Naive thymus-derived CD4-positive, alpha-beta T cell (primary cell): ENCODE results near the gene GOSR2. TPM values are rescaled to one million over a fixed set of nuclear protein-coding genes. Genes with fewer than 3 reads are reported as not detected.

Source experiments
- ATAC-seq: fragments of 150-1000 bp; cut with Tn5 transposase; 2 replicates; pipeline ENCODE4 v1.10.0; 2021; ENCODE audit warnings: mild to moderate bottlenecking, moderate library complexity
- CTCF ChIA-PET: fragments of 350-600 bp; sonication (Branson Sonifier 250); formaldehyde crosslinking; loops from one replicate; lab custom pipeline; 2021; ENCODE audit warnings: antibody characterized with exemption; lab: Charles Lee
- POLR2A ChIA-PET: fragments of 350-600 bp; sonication (Branson Sonifier 250); formaldehyde crosslinking; loops from one replicate; lab custom pipeline; 2021; ENCODE audit warnings: antibody characterized with exemption, inconsistent platforms; lab: Charles Lee
- DNase-seq, 9 donors: peaks; one replicate each; pipeline versions ENCODE4 v3.0.0 to v3.0.0-alpha.2; 2020 to 2022; ENCODE audit warnings: mixed read lengths in 1 of 9
- H3K27ac ChIP-seq: one replicate; pipeline ENCODE4 v1.7.0; 2013; ENCODE audit warnings: mild to moderate bottlenecking, low read depth, low read length, moderate library complexity
- H3K27me3 ChIP-seq, 2 donors: one replicate each; pipeline ENCODE4 v1.7.0; 2013; ENCODE audit warnings: low read length in 2 of 2, mild to moderate bottlenecking in 2 of 2, moderate library complexity in 2 of 2; ENCODE audit not compliant: control insufficient read depth in 2 of 2, insufficient read depth in 2 of 2
- H3K36me3 ChIP-seq, 3 experiments: 1 replicate in 2 of 3; 2 replicates in 1 of 3; pipeline ENCODE4 v1.7.0; 2013; ENCODE audit warnings: low read length in 3 of 3, mild to moderate bottlenecking in 3 of 3, moderate library complexity in 1 of 3; ENCODE audit not compliant: insufficient read depth in 3 of 3, control insufficient read depth in 2 of 3
- H3K4me1 ChIP-seq, 2 donors: one replicate each; pipeline ENCODE4 v1.7.0; 2013; ENCODE audit warnings: low read length in 2 of 2, mild to moderate bottlenecking in 2 of 2, moderate library complexity in 1 of 2; ENCODE audit not compliant: control insufficient read depth in 2 of 2, insufficient read depth in 2 of 2
- H3K4me3 ChIP-seq: 2 replicates; pipeline ENCODE4 v1.7.0; 2013; ENCODE audit warnings: mild to moderate bottlenecking, low read length
- H3K9me3 ChIP-seq, 3 experiments: 1 replicate in 2 of 3; 2 replicates in 1 of 3; pipeline ENCODE4 v1.7.0; 2013; ENCODE audit warnings: low read length in 3 of 3; ENCODE audit not compliant: control insufficient read depth in 2 of 3
- H3K27ac Mint-ChIP-seq, 9 donors: one replicate each; pipeline ENCODE4 v1.8.0; 2020 to 2022; ENCODE audit warnings: mixed read lengths in 9 of 9, mild to moderate bottlenecking in 8 of 9, moderate library complexity in 5 of 9, inconsistent platforms in 2 of 9
- H3K27me3 Mint-ChIP-seq, 5 donors: one replicate each; pipeline ENCODE4 v1.8.0; 2021 to 2022; ENCODE audit warnings: mixed read lengths in 5 of 5, mild to moderate bottlenecking in 1 of 5
- H3K36me3 Mint-ChIP-seq, 5 donors: one replicate each; pipeline ENCODE4 v1.8.0; 2020 to 2022; ENCODE audit warnings: mixed read lengths in 5 of 5, mild to moderate bottlenecking in 3 of 5, inconsistent platforms in 1 of 5
- H3K4me1 Mint-ChIP-seq, 7 donors: one replicate each; pipeline ENCODE4 v1.8.0; 2020 to 2022; ENCODE audit warnings: mixed read lengths in 7 of 7, mild to moderate bottlenecking in 3 of 7, inconsistent platforms in 1 of 7
- H3K4me3 Mint-ChIP-seq, 10 donors: one replicate each; pipeline ENCODE4 v1.8.0; 2020 to 2022; ENCODE audit warnings: mild to moderate bottlenecking in 10 of 10, mixed read lengths in 10 of 10, moderate library complexity in 6 of 10, inconsistent platforms in 2 of 10
- H3K9me3 Mint-ChIP-seq, 11 donors: one replicate each; pipeline ENCODE4 v1.8.0; 2020 to 2022; ENCODE audit warnings: mixed read lengths in 11 of 11, mild to moderate bottlenecking in 4 of 11, inconsistent platforms in 1 of 11, moderate library complexity in 1 of 11
- intact Hi-C, 2 donors: fragments of 100-400 bp; cut with micrococcal nuclease; formaldehyde crosslinking; loops; one replicate each; pipeline ENCODE4 v1.15.1; 2023
- polyA plus RNA-seq, 2 donors: library from polyadenylated mRNA; unstranded; fragments of 300-500 nt; fragmentation: Illumina TruSeq; gene quantifications; one replicate each; pipeline ENCODE4 v1.2.3, GENCODE V29; 2021
- total RNA-seq, 6 experiments: library from RNA in 5 of 6; stranded (reverse) in 5 of 6; gene quantifications; 1 replicate in 5 of 6; 2 replicates in 1 of 6; pipeline ENCODE4 v1.2.3 and lab custom pipeline; 2021 to 2026

The GOSR2 gene
- total and polyA plus RNA-seq, 7 experiments from 2014 or later = 44.5 to 95.5 (median 70.2) TPM

DNA sequence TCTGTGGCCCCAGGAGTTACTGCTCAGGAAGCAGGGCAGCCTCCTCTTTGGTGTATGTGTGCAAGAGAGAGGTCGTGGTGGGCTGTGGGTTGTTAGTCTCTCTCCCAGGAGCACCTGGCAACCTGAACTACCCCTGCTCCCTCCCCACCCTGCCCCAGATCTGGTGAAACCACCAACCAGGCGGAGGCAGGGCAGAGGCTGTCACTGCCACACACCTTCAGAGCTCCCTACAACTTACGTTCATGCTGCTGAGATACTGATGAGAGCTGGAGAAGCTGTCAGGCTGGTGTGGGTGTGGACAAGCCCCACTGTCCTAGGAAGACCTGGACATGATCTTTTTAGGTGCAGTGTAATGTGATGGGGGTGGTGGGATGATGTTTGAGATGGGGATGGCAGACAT lies 24.3 kb downstream of the GOSR2 start:
- Histone ChIP-seq H3K9me3 (no peaks in the 10 kb centered on the region), H3K4me1 (peaks cover 0 to 10% of the 10 kb centered on the region in 2 donors), H3K27ac (no peak overlapping the region), H3K4me3 (no peak overlapping the region), H3K27me3 (no peaks in the 10 kb centered on the region), H3K36me3 (peaks cover 0 to 5% (median 0%) of the 10 kb centered on the region in 3 experiments)
- H3K27me3 Mint-ChIP-seq = no peaks in the 10 kb centered on the region
- CTCF ChIA-PET = no interaction called here
- DNase-seq (no peak), ATAC-seq (no peak)
- POLR2A ChIA-PET = no interaction called here
- H3K4me3 Mint-ChIP-seq = no peak overlapping the region
- peaks cover 10 to 31% (median 23%) of the 10 kb centered on the region in 7 donors for H3K4me1 Mint-ChIP-seq
- no peak overlapping the region for H3K27ac Mint-ChIP-seq
- H3K36me3 Mint-ChIP-seq = peaks cover 0 to 15% (median 4%) of the 10 kb centered on the region in 5 donors
- H3K9me3 Mint-ChIP-seq = peaks cover 0 to 2% (median 0%) of the 10 kb centered on the region in 11 donors
- intact Hi-C loops = no loop called here

DNA sequence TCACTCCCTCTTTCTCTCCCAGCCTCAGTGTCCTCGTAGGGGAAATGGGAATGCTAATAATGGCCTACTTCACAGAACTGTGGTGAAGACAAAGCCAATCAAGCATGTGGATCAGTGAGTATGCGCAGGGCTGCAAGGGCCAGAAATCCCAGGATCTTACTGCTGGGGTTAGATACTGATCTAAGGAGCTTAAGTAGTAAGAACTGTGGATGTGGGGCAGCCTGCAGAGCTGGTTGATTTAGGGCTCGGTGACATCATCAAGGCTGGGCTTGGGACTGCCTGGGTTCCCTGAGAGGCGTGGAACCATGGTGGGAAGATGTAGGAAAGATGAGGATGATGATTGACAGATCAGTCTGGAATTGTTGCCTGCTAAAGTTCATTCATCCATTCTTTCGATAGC lies 25.6 kb downstream of the GOSR2 start:
- Mint-ChIP-seq H3K27ac (no peak overlapping the region), H3K9me3 (peaks cover 0 to 2% (median 0%) of the 10 kb centered on the region in 11 donors), H3K27me3 (no peaks in the 10 kb centered on the region), H3K4me1 (peaks cover 6 to 24% (median 17%) of the 10 kb centered on the region in 7 donors), H3K4me3 (no peak overlapping the region), H3K36me3 (peaks cover 0 to 15% (median 4%) of the 10 kb centered on the region in 5 donors)
- peaks cover 0 to 5% of the 10 kb centered on the region in 2 donors for H3K4me1 ChIP-seq
- no peak overlapping the region for H3K4me3 ChIP-seq
- no peaks in the 10 kb centered on the region for H3K9me3 ChIP-seq
- ChIA-PET CTCF (no interaction called here), POLR2A (no interaction called here)
- H3K36me3 ChIP-seq = peaks cover 0 to 5% (median 0%) of the 10 kb centered on the region in 3 experiments
- H3K27me3 ChIP-seq = no peaks in the 10 kb centered on the region
- no peak overlapping the region for H3K27ac ChIP-seq
- ATAC-seq = no peak
- intact Hi-C loops = no loop called here
- DNase-seq = no peak

DNA sequence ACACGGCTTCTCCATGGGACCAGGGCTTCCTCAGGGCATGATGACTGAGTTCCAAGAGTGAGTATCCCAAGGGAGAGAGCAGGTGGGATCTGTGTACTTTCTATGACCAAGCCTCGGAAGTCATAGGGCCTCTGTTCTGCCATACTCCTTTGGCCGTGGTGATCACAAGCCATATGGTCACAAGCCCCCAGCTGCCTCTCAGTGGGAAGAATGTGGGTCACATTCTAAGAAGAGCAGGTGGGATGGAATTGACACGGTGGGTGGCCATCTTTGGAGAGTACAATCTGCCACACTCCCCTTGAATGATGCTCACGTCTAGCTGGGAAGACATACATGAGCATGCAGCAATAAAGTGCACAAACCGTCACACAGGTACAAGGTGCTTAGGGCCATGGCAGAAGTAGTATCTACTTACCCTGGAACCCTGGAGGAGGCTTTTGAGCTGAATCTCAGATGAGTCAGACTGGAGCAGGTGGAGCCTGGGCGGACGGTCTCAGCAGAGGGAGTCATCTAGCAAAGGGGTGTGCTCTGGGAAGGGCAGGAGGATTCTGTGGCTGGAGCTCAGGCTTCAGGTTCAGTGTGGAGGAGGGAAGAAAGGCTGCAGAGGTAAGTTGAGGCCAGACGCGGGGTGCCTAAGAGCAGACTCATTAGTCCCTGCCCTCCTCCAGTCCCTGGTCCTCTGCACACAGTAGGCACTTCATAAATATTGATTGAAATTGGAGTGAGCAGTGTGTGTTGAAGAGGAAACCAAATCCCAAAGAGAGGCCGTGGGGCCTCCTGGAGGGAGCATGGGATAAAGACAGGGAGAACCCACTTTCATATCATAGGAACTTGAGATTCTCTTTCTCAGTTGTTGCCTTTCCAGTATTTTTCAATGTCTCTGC lies 26.6 kb downstream of the GOSR2 start:
- DNase-seq (no peak), ATAC-seq (no peak)
- H3K4me1 Mint-ChIP-seq = peaks cover 0 to 14% (median 9%) of the 10 kb centered on the region in 7 donors
- peaks cover 0 to 3% (median 0%) of the 10 kb centered on the region in 11 donors for H3K9me3 Mint-ChIP-seq
- peaks cover 0 to 5% (median 0%) of the 10 kb centered on the region in 3 experiments for H3K36me3 ChIP-seq
- H3K4me3 Mint-ChIP-seq = no peak overlapping the region
- no peaks in the 10 kb centered on the region for H3K9me3 ChIP-seq
- CTCF ChIA-PET = no interaction called here
- H3K4me3 ChIP-seq = no peak overlapping the region
- H3K36me3 Mint-ChIP-seq = peaks cover 0 to 15% (median 4%) of the 10 kb centered on the region in 5 donors
- POLR2A ChIA-PET = no interaction called here
- no peak overlapping the region for H3K27ac ChIP-seq
- no peaks in the 10 kb centered on the region for H3K4me1 ChIP-seq
- H3K27me3 Mint-ChIP-seq = no peaks in the 10 kb centered on the region
- no peaks in the 10 kb centered on the region for H3K27me3 ChIP-seq
- intact Hi-C loops = no loop called here
- no peak overlapping the region for H3K27ac Mint-ChIP-seq

- CTCF ChIA-PET = interaction anchor here (1.9 kb wide), 1 partner anchor 9 kb away, joined by 14 read pairs; no protein-coding TSS in a partner anchor
- Histone ChIP-seq H3K36me3 (peaks cover 0 to 5% (median 0%) of the 10 kb centered on the region in 3 experiments), H3K27ac (no peak overlapping the region), H3K4me3 (no peak overlapping the region), H3K9me3 (no peaks in the 10 kb centered on the region), H3K4me1 (no peaks in the 10 kb centered on the region), H3K27me3 (no peaks in the 10 kb centered on the region)
- Mint-ChIP-seq H3K27ac (no peak overlapping the region), H3K4me3 (no peak overlapping the region), H3K27me3 (no peaks in the 10 kb centered on the region), H3K4me1 (peaks cover 0 to 4% (median under 1%) of the 10 kb centered on the region in 7 donors), H3K36me3 (peaks cover under 1 to 17% (median 4%) of the 10 kb centered on the region in 5 donors), H3K9me3 (peaks cover 0 to 3% (median 0%) of the 10 kb centered on the region in 11 donors)
- no peak for ATAC-seq
- intact Hi-C loops = no loop called here
- DNase-seq = no peak
- POLR2A ChIA-PET = no interaction called here
Observed at GRCh38 chr17:46950342-46950996, 27.5 kb downstream of the GOSR2 start.

DNA sequence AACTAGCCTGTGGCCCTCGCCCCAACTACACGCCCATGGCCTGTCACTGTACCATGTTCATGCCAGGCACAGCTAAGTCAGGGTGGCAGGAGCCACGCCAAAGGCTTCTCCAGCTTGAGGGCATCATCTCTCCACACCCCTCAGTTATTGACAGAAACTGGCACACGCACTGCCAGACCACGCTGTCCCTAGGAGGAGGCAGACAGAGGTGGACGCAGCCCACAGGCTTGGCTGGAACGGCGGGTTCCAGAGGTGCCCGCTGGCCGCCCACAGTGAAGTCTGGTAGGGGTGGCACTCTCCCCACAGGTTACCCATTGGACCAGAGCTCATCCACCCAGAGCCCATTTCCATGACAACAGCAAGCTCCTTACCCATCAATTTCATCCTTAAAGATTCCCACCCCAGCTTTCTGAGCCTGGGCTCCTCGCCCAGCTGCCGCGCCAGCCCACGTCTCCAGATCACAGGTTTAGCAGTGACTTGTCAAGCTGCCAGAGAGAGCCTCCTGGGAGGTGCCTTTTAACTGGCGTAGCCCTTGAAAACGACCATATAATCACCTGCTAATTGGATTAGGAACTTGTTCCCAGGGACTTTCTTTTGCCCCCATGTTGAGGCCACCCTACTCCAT lies 28.1 kb downstream of the GOSR2 start:
- POLR2A ChIA-PET = no interaction called here
- peaks cover 0 to 4% (median 0%) of the 10 kb centered on the region in 7 donors for H3K4me1 Mint-ChIP-seq
- no peak overlapping the region for H3K4me3 ChIP-seq

GRCh38 chr17:46951706-46952105 lies 28.7 kb downstream of the GOSR2 start:
- H3K4me3 ChIP-seq = no peak overlapping the region
- Mint-ChIP-seq H3K9me3 (peaks cover 0 to 3% (median 0%) of the 10 kb centered on the region in 11 donors), H3K27me3 (no peaks in the 10 kb centered on the region), H3K36me3 (peaks cover 6 to 26% (median 8%) of the 10 kb centered on the region in 5 donors), H3K4me3 (no peak overlapping the region), H3K27ac (no peak overlapping the region), H3K4me1 (peaks cover 0 to 3% (median 0%) of the 10 kb centered on the region in 7 donors)
- intact Hi-C loops = no loop called here
- ATAC-seq = no peak
- no peaks in the 10 kb centered on the region for H3K27me3 ChIP-seq
- no peak overlapping the region for H3K27ac ChIP-seq
- peaks cover 0 to 5% (median 0%) of the 10 kb centered on the region in 3 experiments for H3K36me3 ChIP-seq
- no peak for DNase-seq
- ChIA-PET POLR2A (no interaction called here), CTCF (interaction anchor here (1.5 to 1.9 kb wide), 2 partner anchors 8 to 10 kb away, joined by 4 to 14 read pairs; no protein-coding TSS in a partner anchor)
- no peaks in the 10 kb centered on the region for H3K9me3 ChIP-seq
- no peaks in the 10 kb centered on the region for H3K4me1 ChIP-seq

More for the DNA sequence above, 28.1 kb downstream of the GOSR2 start:
- peaks cover 6 to 23% (median 8%) of the 10 kb centered on the region in 5 donors for H3K36me3 Mint-ChIP-seq
- Histone ChIP-seq H3K27ac (no peak overlapping the region), H3K9me3 (no peaks in the 10 kb centered on the region), H3K27me3 (no peaks in the 10 kb centered on the region), H3K4me1 (no peaks in the 10 kb centered on the region), H3K36me3 (peaks cover 0 to 5% (median 0%) of the 10 kb centered on the region in 3 experiments)
- ATAC-seq = no peak
- intact Hi-C loops = no loop called here
- no peak overlapping the region for H3K27ac Mint-ChIP-seq
- no peaks in the 10 kb centered on the region for H3K27me3 Mint-ChIP-seq
- peaks cover 0 to 3% (median 0%) of the 10 kb centered on the region in 11 donors for H3K9me3 Mint-ChIP-seq
- DNase-seq = no peak
- CTCF ChIA-PET = interaction anchor here (1.9 kb wide), 1 partner anchor 9 kb away, joined by 14 read pairs; no protein-coding TSS in a partner anchor
- H3K4me3 Mint-ChIP-seq = no peak overlapping the region
